GM04504 (cell line): ENCODE measurements around the gene C19orf85.
A peak's percentile ranks its signal among the peaks of the same experiment; 100 is the strongest.

Experiments used
- DNase-seq: peaks from one replicate; pipeline ENCODE4 v3.0.0-alpha.2; 2012; ENCODE audit warnings: low read depth

C19orf85 gene

GRCh38 chr19:55489711-55490477 lies 25.3 kb upstream of the C19orf85 start:
- DNase-seq = no peak

GRCh38 chr19:55488986-55489710 lies 24.6 kb upstream of the C19orf85 start:
- no peak for DNase-seq

- DNase-seq = no peak
Measured at GRCh38 chr19:55487924-55488687, 23.6 kb upstream of the C19orf85 start, which contains the start of gene SSC5D. SSC5D (plus strand) TSS chr19:55488436; CDS start chr19:55488590, 154 bp downstream.

GRCh38 chr19:55486971-55487923 lies 22.7 kb upstream of the C19orf85 start:
- DNase-seq = peak; percentile 95

- DNase-seq = no peak
Measured at GRCh38 chr19:55486043-55486970, 21.8 kb upstream of the C19orf85 start.

GRCh38 chr19:55485439-55486011 lies 21.0 kb upstream of the C19orf85 start:
- no peak for DNase-seq

GRCh38 chr19:55484593-55485438 lies 20.3 kb upstream of the C19orf85 start, which contains the start of gene NAT14:
NAT14 (plus strand) TSS chr19:55485188; CDS start chr19:55485709, 521 bp downstream.
- DNase-seq = no peak

GRCh38 chr19:55483706-55484592 lies 19.4 kb upstream of the C19orf85 start:
- no peak for DNase-seq

- no peak for DNase-seq
Measured at GRCh38 chr19:55482967-55483705, 18.6 kb upstream of the C19orf85 start.

GRCh38 chr19:55482156-55482961 lies 17.8 kb upstream of the C19orf85 start:
- DNase-seq = no peak

- no peak for DNase-seq
Measured at GRCh38 chr19:55481794-55482155, 17.2 kb upstream of the C19orf85 start.

GRCh38 chr19:55481148-55481793 lies 16.7 kb upstream of the C19orf85 start:
- no peak for DNase-seq

- no peak for DNase-seq
Measured at GRCh38 chr19:55479451-55480230, 15.1 kb upstream of the C19orf85 start.

GRCh38 chr19:55479045-55479444 lies 14.5 kb upstream of the C19orf85 start:
- no peak for DNase-seq

GRCh38 chr19:55478364-55478763 lies 13.8 kb upstream of the C19orf85 start:
- no peak for DNase-seq
